Stomach (tissue), 4 donors: ENCODE data around the gene CEP112.

Experiments
- POLR2A ChIP-seq, 4 donors: fragments of 450-650 bp; IDR thresholded peaks; one replicate each; pipeline ENCODE4 v1.6.1; 2016; ENCODE audit warnings: antibody characterized with exemption in 4 of 4, control low read depth in 2 of 4, mild to moderate bottlenecking in 1 of 4, moderate library complexity in 1 of 4
- POLR2AphosphoS5 ChIP-seq, 3 donors: sonication (generic); formaldehyde crosslinking; IDR thresholded peaks; one replicate each; pipeline ENCODE4 v1.6.1; 2016; ENCODE audit warnings: antibody characterized with exemption in 3 of 3
- TF ChIP-seq, protein P1 (sequence below), 7 experiments: fragments of 450-650 bp in 4 of 7; fragments of 200-600 bp in 3 of 7; sonication (generic) in 3 of 7; IDR thresholded peaks; one replicate each; pipeline ENCODE4 v1.5.1; 2016 to 2019; ENCODE audit warnings: antibody characterized with exemption in 7 of 7, control low read depth in 2 of 7, mild to moderate bottlenecking in 1 of 7

DNA sequence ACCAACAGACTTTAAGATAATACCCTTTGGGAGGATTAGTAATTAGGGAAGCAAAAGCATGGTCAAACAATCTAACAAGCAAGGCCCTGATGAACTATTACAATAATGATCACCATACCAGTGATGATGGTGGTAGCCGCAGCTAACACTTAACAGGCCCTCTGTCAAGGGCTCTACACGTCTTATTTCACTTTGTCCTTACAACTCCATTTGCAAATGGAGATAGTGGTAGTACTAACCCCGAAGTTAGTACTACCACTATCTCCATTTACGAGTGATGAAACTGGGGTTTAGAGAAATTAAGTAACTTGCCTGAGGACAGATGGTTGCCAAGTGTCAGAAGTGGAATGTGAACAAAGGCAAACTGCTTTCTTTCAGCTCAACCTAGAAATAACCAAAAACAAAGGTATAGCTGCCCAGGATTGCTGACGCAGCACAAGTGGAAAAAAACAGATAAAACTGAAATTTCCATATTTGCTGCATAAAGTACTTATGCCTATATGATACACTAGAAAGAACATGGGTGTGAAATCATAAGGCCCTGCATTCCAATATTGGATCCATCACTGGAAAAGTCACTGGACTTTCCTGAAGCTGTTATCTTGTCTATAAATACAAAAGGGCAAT lies 24.6 kb downstream of the CEP112 start:
- TF ChIP-seq, protein P1, sequence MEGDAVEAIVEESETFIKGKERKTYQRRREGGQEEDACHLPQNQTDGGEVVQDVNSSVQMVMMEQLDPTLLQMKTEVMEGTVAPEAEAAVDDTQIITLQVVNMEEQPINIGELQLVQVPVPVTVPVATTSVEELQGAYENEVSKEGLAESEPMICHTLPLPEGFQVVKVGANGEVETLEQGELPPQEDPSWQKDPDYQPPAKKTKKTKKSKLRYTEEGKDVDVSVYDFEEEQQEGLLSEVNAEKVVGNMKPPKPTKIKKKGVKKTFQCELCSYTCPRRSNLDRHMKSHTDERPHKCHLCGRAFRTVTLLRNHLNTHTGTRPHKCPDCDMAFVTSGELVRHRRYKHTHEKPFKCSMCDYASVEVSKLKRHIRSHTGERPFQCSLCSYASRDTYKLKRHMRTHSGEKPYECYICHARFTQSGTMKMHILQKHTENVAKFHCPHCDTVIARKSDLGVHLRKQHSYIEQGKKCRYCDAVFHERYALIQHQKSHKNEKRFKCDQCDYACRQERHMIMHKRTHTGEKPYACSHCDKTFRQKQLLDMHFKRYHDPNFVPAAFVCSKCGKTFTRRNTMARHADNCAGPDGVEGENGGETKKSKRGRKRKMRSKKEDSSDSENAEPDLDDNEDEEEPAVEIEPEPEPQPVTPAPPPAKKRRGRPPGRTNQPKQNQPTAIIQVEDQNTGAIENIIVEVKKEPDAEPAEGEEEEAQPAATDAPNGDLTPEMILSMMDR (IDR thresholded peaks at IDR 0.05), result no peak
- TF ChIP-seq POLR2AphosphoS5 (IDR thresholded peaks at IDR 0.05), result no peak
- no peak for TF ChIP-seq POLR2A (IDR thresholded peaks at IDR 0.05)
